ENCODE measurements around the gene SORBS1.

- TF ChIP-seq CTCF (IDR thresholded peaks at IDR 0.05) (no peak), POLR2A (IDR thresholded peaks at IDR 0.05) (no peak)
Measured at GRCh38 chr10:95353123-95353522, 208.0 kb downstream of the SORBS1 start.

Measured in testis (tissue), 2 donors.